ENCODE data around the gene WDR75. TPM values are rescaled to one million over a fixed set of nuclear protein-coding genes. Genes with fewer than 3 reads are reported as not detected.

The WDR75 gene
- total and polyA plus RNA-seq, 10 donors: 27.1 to 66.5 (median 38.4) TPM

DNA sequence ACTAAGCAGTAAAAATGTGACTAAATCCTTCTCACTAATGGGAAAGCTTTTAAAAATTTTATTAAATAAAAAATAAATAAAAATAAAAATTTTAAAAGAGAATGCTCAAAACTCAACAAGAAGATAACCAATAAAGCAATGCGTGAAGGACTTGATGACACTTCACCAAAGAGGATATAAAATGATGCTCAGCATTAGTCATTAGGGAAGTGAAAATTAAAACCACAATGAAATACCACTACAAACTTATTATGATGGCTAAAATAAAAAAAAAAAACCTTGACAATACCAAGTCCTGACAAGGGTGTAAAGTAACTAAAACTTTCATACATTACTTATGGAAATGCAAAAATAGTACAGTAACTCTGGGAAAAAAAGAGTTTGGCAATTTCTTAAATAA is 3.3 kb upstream of the WDR75 start:
- Histone ChIP-seq H3K36me3 (no peaks in the 10 kb centered on the region), H3K27me3 (replicated peaks in 1 of 7) (no peaks in the 10 kb centered on the region), H3K4me1 (peaks cover 5 to 31% (median 20%) of the 10 kb centered on the region in 6 donors), H3K4me3 (no peak overlapping the region), H3K27ac (no peak overlapping the region), H3K9me3 (no peaks in the 10 kb centered on the region)
- intact Hi-C loops (cut with DNase I; ENCODE audit: low total_unique reads): no loop called here
- no peak for DNase-seq
- TF ChIP-seq, protein P1, sequence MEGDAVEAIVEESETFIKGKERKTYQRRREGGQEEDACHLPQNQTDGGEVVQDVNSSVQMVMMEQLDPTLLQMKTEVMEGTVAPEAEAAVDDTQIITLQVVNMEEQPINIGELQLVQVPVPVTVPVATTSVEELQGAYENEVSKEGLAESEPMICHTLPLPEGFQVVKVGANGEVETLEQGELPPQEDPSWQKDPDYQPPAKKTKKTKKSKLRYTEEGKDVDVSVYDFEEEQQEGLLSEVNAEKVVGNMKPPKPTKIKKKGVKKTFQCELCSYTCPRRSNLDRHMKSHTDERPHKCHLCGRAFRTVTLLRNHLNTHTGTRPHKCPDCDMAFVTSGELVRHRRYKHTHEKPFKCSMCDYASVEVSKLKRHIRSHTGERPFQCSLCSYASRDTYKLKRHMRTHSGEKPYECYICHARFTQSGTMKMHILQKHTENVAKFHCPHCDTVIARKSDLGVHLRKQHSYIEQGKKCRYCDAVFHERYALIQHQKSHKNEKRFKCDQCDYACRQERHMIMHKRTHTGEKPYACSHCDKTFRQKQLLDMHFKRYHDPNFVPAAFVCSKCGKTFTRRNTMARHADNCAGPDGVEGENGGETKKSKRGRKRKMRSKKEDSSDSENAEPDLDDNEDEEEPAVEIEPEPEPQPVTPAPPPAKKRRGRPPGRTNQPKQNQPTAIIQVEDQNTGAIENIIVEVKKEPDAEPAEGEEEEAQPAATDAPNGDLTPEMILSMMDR (IDR thresholded peaks at IDR 0.05 in 8 of 11, conservative IDR thresholded peaks at IDR 0.05 in 3 of 11): no peak
- TF ChIP-seq POLR2AphosphoS5 (IDR thresholded peaks at IDR 0.05): no peak
- TF ChIP-seq POLR2A (IDR thresholded peaks at IDR 0.05): no peak
- WGBS, 5 donors: 46 to 52% (median 47%) methylated on average over 1 of the region's 1 CpG

DNA sequence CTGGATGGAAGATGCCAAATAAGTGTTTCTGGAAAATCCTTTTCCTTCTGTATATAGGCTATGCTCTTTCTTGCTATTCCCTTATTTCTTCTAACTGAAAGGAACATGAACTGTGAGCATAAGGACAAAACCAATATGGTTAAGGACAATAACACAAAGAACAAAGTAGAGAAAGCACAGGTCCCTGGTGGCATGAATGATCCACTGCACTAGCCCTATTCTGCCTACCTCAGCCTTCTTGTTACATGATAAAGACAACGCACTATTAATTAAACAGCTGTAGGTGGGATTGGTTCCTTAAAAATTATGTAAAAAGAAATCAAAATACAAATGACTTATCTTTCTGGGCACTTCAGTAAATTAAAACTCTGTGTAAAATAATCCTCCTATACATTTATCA is 1.9 kb upstream of the WDR75 start:
- Histone ChIP-seq H3K9me3 (no peaks in the 10 kb centered on the region), H3K4me3 (no peak overlapping the region), H3K4me1 (peaks cover 18 to 45% (median 34%) of the 10 kb centered on the region in 6 donors), H3K27me3 (replicated peaks in 1 of 7) (no peaks in the 10 kb centered on the region), H3K27ac (no peak overlapping the region), H3K36me3 (peaks cover 0 to 3% (median 0%) of the 10 kb centered on the region in 6 donors)
- intact Hi-C loops (cut with DNase I; ENCODE audit: low total_unique reads): no loop called here
- no peak for DNase-seq
- TF ChIP-seq, protein P1 (IDR thresholded peaks at IDR 0.05 in 8 of 11, conservative IDR thresholded peaks at IDR 0.05 in 3 of 11): no peak
- TF ChIP-seq POLR2A (IDR thresholded peaks at IDR 0.05) (no peak), POLR2AphosphoS5 (IDR thresholded peaks at IDR 0.05) (no peak)
- 90 to 97% (median 95%) methylated on average over 1 of the region's 1 CpG for WGBS, 5 donors

DNA sequence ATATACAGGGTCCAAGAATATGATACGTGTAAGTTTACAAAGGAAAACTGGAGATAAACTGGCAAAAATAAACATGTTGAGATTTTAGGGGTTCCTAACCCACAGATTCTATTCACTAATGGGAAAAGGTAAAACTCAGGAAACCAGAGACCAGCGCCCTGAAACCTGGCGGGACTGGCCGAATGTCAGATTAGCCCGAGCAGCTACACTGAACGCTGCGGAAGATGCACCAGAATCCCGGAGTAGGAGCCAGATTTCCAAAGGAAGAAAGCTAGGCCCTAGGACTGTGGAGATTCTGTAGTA is 679 bp upstream of the WDR75 start:
- H3K4me1 ChIP-seq: peaks cover 19 to 57% (median 43%) of the 10 kb centered on the region in 6 donors

DNA sequence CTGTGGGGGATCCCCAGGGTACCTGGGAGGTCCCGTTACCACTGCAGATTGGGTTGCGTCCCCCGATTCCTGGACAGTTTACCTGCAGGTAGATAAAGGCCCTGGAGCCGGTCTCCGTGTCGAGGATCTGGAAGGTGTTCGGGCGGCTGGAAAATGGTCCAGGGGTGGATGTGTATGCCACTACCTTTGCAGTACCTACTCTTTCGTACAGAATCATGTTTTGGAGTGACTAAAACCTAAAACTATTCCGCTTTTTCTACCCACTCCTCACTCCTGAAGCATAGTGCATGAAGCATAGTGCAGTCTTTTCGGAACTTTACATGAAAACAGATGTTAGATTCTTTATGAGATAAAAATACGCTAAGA is 418 bp downstream of the WDR75 start:
- intact Hi-C loops (cut with DNase I; ENCODE audit: low total_unique reads): no loop called here
- Histone ChIP-seq H3K4me1 (peaks cover 19 to 68% (median 43%) of the 10 kb centered on the region in 6 donors), H3K9me3 (no peaks in the 10 kb centered on the region), H3K27me3 (replicated peaks in 1 of 7) (no peaks in the 10 kb centered on the region), H3K27ac (peak overlapping the region; percentile 90 to 96 (median 93)), H3K4me3 (peak overlapping the region; percentile 62 to 91 (median 84)), H3K36me3 (peaks cover 0 to 22% (median 0%) of the 10 kb centered on the region in 6 donors)
- 0 to 5% (median 0%) methylated on average over 12 of the region's 12 CpGs for WGBS, 5 donors
- TF ChIP-seq POLR2A (IDR thresholded peaks at IDR 0.05) (no peak), POLR2AphosphoS5 (IDR thresholded peaks at IDR 0.05) (no peak)
- TF ChIP-seq, protein P1 (IDR thresholded peaks at IDR 0.05 in 8 of 11, conservative IDR thresholded peaks at IDR 0.05 in 3 of 11): no peak
- DNase-seq: no peak

More for the DNA sequence above, 679 bp upstream of the WDR75 start:
- no peak for DNase-seq
- no peak for TF ChIP-seq POLR2AphosphoS5 (IDR thresholded peaks at IDR 0.05)
- TF ChIP-seq, protein P1 (IDR thresholded peaks at IDR 0.05 in 8 of 11, conservative IDR thresholded peaks at IDR 0.05 in 3 of 11): no peak
- TF ChIP-seq POLR2A (IDR thresholded peaks at IDR 0.05): no peak
- Histone ChIP-seq H3K36me3 (peaks cover 0 to 15% (median 0%) of the 10 kb centered on the region in 6 donors), H3K9me3 (no peaks in the 10 kb centered on the region), H3K27me3 (replicated peaks in 1 of 7) (no peaks in the 10 kb centered on the region), H3K4me3 (peak overlapping the region; percentile 62 to 91 (median 84)), H3K27ac (peak overlapping the region; percentile 90 to 96 (median 93))
- 0 to 1% (median 0%) methylated on average over 8 of the region's 8 CpGs for WGBS, 5 donors
- intact Hi-C loops (cut with DNase I; ENCODE audit: low total_unique reads): no loop called here

All from spleen (tissue), 11 donors.